Umbilical cord (tissue), 2 donors: Measurements from ENCODE around the gene MFAP2. TPM values are rescaled to one million over a fixed set of nuclear protein-coding genes. Genes with fewer than 3 reads are reported as not detected.
"Not testable (repeated sequence)": the region's sequence is repeated elsewhere in the genome, so short reads cannot be mapped to it uniquely, and the experiment has no call there.

Source experiments
- DNase-seq: peaks from one replicate; pipeline ENCODE4 v3.0.0-alpha.2; 2015; ENCODE audit warnings: low spot score
- total RNA-seq: library from RNA; depleted of rRNA; stranded (reverse); fragments of >200 nt; gene quantifications from one replicate; pipeline ENCODE4 v1.2.3, GENCODE V29; 2014; ENCODE audit warnings: low replicate concordance; ENCODE audit not compliant: insufficient read depth

MFAP2 gene
- total RNA-seq, 1 donor from 2014 or later = 29.4 TPM

GRCh38 chr1:16964169-16964568, 16.3 kb downstream of the MFAP2 start:
- DNase-seq = not testable (repeated sequence)

DNA sequence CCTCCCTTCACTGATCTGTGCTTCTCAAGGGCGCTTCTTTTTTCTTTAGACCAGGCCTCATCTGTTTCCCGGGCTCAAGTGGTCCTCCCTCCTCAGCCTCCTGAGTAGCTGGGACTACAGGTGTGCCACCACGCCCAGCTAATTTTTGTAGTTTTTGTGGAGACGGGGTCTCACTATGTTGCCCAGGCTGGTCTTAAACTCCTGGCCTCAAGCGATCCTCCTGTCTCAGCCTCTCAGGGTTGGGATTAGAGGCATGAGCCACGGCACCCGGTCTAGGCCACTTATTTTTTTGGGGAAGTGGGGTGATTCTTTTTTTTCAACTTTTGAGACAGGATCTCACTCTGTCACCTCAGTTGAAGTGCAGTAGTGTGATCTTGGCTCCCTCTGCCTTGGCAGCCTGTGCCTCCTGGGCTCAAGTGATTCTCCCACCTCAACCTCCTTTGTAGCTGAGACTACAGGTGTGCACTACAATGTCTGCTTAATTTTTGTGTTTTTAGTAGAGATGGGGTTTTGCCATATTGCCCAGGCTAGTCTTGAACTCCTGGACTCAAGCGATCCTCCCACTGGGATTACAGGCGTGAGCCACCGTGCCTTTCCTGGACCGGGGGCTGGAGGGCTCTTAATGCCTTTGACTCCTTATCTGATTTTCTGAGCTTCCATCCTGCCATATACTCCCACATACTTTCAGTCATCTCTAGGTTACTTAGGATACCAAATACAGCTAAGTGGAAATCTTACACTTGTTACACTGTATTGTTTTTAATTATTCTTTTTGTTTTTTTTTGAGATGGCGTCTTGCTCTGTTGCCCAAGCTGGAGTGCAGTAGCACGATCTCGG, 18.9 kb downstream of the MFAP2 start:
- no peak for DNase-seq

DNA sequence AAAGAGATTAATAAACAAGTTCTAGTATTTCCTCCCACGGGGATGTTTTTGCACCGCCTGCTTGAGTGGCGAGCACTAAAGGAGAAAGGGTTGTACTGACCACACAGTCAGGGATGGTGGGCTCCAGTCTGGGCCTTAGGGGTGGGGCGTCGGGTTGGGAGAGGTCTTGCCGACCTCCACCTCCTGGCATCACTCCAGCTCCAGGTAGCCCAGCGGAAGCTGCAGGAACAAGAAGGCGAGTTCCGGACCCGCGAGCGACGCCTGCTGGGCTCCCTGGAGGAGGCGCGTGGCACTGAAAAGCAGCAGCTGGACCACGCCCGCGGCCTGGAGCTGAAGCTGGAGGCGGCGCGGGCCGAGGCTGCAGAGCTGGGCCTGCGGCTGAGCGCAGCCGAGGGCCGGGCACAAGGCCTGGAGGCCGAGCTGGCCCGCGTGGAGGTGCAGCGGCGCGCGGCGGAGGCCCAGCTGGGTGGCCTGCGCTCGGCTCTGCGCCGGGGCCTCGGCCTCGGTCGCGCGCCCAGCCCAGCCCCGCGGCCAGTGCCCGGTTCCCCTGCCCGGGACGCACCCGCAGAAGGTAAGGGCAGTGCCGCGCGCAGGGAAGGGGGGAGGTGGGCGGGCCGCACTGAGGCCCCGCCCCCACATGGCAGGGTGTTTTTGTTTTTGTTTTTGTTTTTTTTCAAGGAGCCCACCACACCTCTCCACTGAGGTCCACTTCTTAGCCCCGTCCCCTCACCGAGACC, 19.7 kb downstream of the MFAP2 start:
- peak; percentile 83 for DNase-seq

- no peak for DNase-seq
These were observed 21.9 kb downstream of the MFAP2 start for GRCh38 chr1:16958475-16958874.

GRCh38 chr1:16957731-16958130, 22.7 kb downstream of the MFAP2 start:
- no peak for DNase-seq

- DNase-seq = no peak
These were observed 23.6 kb downstream of the MFAP2 start for GRCh38 chr1:16956775-16957174.

- DNase-seq = no peak
These were observed 25.2 kb downstream of the MFAP2 start for GRCh38 chr1:16955186-16955585.

- no peak for DNase-seq
These were observed 25.8 kb downstream of the MFAP2 start for GRCh38 chr1:16954579-16954978.

- not testable (repeated sequence) for DNase-seq
These were observed 28.0 kb downstream of the MFAP2 start for GRCh38 chr1:16952376-16952775.

DNA sequence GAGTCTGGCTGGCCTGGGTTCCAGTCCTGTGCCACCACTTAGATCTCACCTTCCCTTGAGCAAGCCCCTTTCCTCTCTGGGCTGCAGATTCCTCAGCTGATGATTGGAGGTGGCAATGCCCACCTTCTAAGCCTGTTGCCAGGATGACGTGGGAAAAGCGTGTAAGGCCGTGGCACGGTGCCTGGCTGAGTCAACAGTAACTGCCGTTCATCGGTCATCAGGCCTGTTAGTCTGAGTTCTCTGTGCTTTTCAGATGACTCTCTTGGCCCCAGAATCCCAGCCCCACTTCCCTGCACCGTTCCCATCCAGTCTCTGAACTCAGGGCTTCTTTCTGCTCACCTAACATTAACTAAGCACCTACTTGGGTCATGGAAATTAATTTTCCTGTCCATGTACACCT, 31.4 kb downstream of the MFAP2 start:
- DNase-seq = not testable (repeated sequence)

- not testable (repeated sequence) for DNase-seq
These were observed 32.0 kb downstream of the MFAP2 start for GRCh38 chr1:16948282-16948891.

- DNase-seq = no peak
These were observed 33.8 kb downstream of the MFAP2 start for GRCh38 chr1:16946646-16947045.

GRCh38 chr1:16946185-16946584, 34.2 kb downstream of the MFAP2 start:
- DNase-seq = not testable (repeated sequence)

DNA sequence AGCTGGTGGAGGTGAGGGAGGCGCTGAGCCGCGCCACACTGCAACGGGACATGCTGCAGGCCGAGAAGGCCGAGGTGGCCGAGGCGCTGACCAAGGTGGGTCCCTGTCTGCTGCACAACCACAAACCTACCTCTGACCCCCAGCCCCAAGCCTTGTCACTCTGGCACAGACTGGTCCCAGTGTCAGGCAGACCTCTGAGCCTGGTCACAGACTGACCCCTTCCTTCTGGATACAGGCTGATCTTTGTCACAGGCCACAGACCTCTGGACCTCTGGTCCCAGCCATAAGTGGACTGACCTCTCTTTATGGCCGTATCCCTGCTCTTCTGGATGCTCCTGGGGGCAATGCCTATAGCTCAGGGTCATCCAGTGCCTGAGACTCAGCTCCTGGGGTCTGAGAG, 34.9 kb downstream of the MFAP2 start:
- DNase-seq = not testable (repeated sequence)

DNA sequence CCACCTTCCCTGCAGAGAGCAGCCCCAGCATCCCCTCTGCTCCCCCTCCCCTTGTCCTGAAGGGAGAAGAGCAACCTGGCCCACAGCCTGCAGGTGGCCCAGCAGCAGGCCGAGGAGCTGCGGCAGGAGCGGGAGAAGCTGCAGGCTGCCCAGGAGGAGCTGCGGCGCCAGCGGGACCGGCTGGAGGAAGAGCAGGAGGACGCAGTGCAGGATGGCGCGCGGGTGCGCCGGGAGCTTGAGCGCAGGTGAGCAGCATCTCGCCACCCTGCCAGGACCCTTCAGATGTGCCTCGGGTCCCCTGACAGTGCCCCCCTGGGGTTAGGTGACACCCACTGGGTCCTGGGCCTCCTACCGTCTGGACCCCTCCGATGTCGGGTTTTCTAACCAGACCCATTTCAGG, 36.4 kb downstream of the MFAP2 start:
- DNase-seq = no peak

GRCh38 chr1:16939386-16940180, 40.8 kb downstream of the MFAP2 start:
- not testable (repeated sequence) for DNase-seq

DNA sequence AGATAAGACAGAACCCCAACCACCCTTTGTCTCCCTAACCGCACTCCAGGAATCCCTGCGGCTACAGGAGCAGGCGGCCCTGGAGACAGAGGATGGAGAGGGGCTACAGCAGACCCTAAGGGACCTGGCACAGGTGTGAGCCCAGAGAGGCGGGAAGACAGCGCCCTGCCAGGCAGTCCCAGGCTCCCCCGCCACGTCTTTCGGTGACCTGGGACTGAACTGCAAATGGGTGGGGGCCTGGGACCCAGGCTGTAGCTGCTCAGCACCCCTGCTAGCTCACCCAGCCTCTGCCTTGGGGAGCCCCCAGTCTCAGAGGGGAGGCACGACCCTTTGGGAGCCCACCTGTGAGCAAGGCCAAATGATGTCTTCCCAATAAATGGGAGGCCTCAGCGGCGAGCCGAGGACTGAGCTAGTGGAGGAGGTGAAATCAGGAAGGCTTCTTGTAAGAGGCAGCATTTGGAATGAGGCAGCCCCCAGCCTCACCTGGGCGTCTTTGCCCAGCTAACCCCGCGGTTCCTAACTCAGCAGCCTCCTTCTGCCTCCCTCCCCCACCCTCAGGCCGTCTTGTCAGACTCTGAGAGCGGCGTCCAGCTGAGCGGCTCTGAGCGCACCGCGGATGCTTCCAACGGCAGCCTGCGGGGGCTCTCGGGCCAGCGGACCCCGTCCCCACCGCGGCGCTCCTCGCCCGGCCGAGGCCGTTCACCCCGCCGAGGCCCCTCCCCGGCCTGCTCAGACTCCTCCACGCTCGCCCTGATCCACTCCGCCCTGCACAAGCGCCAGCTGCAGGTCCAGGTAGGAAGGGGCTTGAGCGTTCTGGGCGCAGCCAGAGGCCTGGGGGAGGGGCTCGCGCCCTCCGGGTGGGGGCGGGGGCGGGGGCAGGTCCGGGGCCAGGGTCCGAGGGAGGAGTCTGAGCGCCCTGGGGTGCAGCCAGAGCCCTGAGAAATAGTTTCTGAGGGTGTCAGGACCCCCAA, 41.8 kb downstream of the MFAP2 start:
- DNase-seq = no peak

DNA sequence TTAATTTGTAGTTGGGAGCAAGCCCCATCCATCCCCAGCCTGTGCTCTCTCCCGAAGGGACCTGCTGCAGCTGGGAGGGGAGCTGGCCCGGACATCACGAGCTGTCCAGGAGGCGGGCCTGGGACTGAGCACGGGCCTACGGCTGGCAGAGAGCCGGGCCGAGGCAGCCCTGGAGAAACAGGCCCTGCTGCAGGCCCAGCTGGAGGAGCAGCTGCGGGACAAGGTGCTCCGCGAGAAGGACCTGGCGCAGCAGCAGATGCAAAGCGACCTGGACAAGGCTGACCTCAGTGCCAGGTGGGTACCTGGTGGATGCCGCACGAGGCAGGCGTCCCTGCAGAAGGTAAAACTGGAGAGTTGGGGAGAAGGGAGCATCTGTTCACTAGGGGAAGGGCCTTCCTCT, 43.8 kb downstream of the MFAP2 start:
- DNase-seq = not testable (repeated sequence)

- not testable (repeated sequence) for DNase-seq
These were observed 46.5 kb downstream of the MFAP2 start for GRCh38 chr1:16933945-16934344.

DNA sequence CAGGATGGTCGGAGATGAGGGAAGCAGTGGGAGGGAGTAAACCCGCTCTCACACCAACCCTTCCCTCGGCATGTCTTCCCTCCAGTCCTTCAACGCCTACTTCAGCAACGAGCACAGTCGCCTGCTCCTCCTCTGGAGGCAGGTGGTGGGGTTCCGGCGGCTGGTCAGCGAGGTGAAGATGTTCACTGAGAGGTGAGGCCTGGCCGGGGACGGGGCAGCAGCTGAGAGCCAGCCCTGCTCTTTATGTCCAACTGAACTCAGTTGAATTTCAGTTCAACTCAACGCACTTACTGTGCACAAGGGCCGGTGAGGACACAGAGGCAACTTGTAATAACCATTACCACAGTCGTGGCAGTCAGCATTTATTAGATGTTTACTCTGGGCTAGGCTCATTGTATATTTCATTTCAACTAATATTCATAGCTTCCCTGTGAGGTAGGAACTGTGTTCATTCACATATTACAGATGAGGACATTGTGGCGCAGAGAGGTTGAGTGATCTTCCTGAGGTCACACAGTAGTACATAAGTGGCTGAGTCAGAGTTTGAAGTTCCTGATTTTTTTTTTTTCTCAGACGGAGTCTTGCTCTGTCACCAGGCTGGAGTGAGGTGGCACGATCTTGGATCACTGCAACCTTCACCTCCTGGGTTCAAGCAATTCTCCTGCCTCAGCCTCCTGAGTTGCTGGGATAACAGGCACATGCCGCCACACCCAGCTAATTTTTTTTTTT, 49.0 kb downstream of the MFAP2 start:
- not testable (repeated sequence) for DNase-seq
